Measurements from ENCODE around the gene SLCO3A1.

Gene SLCO3A1

GRCh38 chr15:92025706-92026270 lies 172.3 kb downstream of the SLCO3A1 start:
- TF ChIP-seq CTCF (IDR thresholded peaks at IDR 0.05; ENCODE audit: low read depth, low read length), result no peak
- H3K4me3 ChIP-seq (ENCODE audit: low read depth, low read length), result no peak overlapping the region

- TF ChIP-seq CTCF (IDR thresholded peaks at IDR 0.05; ENCODE audit: low read depth, low read length), result no peak
Measured at GRCh38 chr15:92028389-92028724, 174.8 kb downstream of the SLCO3A1 start.

GRCh38 chr15:92029767-92030166 lies 176.3 kb downstream of the SLCO3A1 start:
- TF ChIP-seq CTCF (IDR thresholded peaks at IDR 0.05; ENCODE audit: low read depth, low read length), result no peak
- H3K4me3 ChIP-seq (ENCODE audit: low read depth, low read length), result no peak overlapping the region

More at GRCh38 chr15:92028389-92028724, 174.8 kb downstream of the SLCO3A1 start:
- no peak overlapping the region for H3K4me3 ChIP-seq (ENCODE audit: low read depth, low read length)

GRCh38 chr15:92033314-92033713 lies 179.8 kb downstream of the SLCO3A1 start:
- H3K4me3 ChIP-seq (ENCODE audit: low read depth, low read length), result no peak overlapping the region
- TF ChIP-seq CTCF (IDR thresholded peaks at IDR 0.05; ENCODE audit: low read depth, low read length), result no peak

- H3K4me3 ChIP-seq (ENCODE audit: low read depth, low read length), result no peak overlapping the region
- TF ChIP-seq CTCF (IDR thresholded peaks at IDR 0.05; ENCODE audit: low read depth, low read length), result no peak
Measured at GRCh38 chr15:92033723-92034122, 180.2 kb downstream of the SLCO3A1 start.

- TF ChIP-seq CTCF (IDR thresholded peaks at IDR 0.05; ENCODE audit: low read depth, low read length), result no peak
- no peak overlapping the region for H3K4me3 ChIP-seq (ENCODE audit: low read depth, low read length)
Measured at GRCh38 chr15:92034227-92034626, 180.7 kb downstream of the SLCO3A1 start.

- H3K4me3 ChIP-seq (ENCODE audit: low read depth, low read length), result no peak overlapping the region
- TF ChIP-seq CTCF (IDR thresholded peaks at IDR 0.05; ENCODE audit: low read depth, low read length), result no peak
Measured at GRCh38 chr15:92035551-92035950, 182.0 kb downstream of the SLCO3A1 start.
